Stimulated activated naive CD8-positive, alpha-beta T cell treated with anti-CD3 and anti-CD28 coated beads, Interleukin-15, Interleukin-2, amounts not matched to agents 100 ng/mL and 50 ng/mL, for 24 hours (primary cell): ENCODE data around the gene TTLL5.

Experiments
- H3K27ac Mint-ChIP-seq: one replicate; pipeline ENCODE4 v1.8.0; 2021; ENCODE audit warnings: mild to moderate bottlenecking, mixed read lengths
- H3K27me3 Mint-ChIP-seq: one replicate; pipeline ENCODE4 v1.8.0; 2021; ENCODE audit warnings: mixed read lengths
- H3K36me3 Mint-ChIP-seq: one replicate; pipeline ENCODE4 v1.8.0; 2021; ENCODE audit warnings: low read depth, mixed read lengths
- H3K4me1 Mint-ChIP-seq: one replicate; pipeline ENCODE4 v1.8.0; 2021; ENCODE audit warnings: low read depth, mixed read lengths
- H3K4me3 Mint-ChIP-seq: one replicate; pipeline ENCODE4 v1.8.0; 2021; ENCODE audit warnings: mild to moderate bottlenecking, mixed read lengths
- H3K9me3 Mint-ChIP-seq: one replicate; pipeline ENCODE4 v1.8.0; 2021; ENCODE audit warnings: mixed read lengths

TTLL5 gene

DNA sequence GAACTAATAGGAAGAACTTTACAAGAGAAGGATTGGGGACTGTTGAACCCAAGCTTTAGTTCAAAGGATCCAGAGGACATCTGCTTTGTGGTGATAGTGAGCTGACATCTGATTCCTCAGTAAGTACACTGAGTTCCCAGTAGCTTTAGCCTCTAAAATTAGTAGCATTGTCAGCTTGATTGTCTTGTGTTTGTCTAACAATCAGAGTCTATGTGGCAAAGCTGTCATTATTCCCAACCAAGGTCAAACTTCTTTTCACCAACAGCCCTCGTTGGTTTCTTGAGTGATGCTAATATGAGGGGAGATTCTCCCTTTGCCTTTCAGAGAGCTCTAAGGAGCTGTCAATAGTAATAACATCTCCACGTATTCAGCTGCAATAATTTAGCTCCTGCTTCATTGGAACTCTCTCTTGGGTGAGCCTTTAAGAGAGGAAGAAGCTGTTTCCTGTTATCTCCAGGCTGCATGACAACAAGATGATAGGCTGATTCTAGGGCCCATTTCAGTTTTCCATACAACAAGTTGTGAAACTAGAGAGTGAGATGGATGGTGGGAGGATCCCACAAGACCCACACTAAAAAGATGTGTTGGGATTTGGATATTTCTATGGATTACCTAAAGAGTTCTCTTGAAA lies 274.1 kb downstream of the TTLL5 start:
- peaks cover 3% of the 10 kb centered on the region for H3K36me3 Mint-ChIP-seq
- H3K9me3 Mint-ChIP-seq, result no peaks in the 10 kb centered on the region
- no peak overlapping the region for H3K4me3 Mint-ChIP-seq
- H3K27ac Mint-ChIP-seq, result no peak overlapping the region
- H3K4me1 Mint-ChIP-seq, result no peaks in the 10 kb centered on the region
- H3K27me3 Mint-ChIP-seq, result no peaks in the 10 kb centered on the region

DNA sequence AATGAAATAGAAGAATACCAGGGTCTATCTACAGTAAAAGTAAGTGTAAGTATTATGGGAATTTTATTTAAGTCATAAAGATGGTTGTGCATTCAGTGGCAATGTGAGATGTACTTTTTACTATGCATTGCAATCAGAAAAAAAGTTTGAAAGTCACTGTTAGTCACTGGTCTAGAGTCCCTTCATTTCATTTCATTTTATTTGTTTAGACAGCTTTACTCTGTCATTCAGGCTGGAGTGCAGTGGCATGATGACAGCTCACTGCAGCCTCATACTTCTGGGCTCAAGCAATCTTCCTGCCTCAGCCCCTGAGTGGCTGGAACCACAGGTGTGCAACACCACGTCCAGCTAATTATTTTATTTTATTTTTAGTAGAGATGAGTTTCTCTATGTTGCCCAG lies 278.2 kb downstream of the TTLL5 start:
- Mint-ChIP-seq H3K27ac (no peak overlapping the region), H3K4me1 (no peaks in the 10 kb centered on the region), H3K4me3 (no peak overlapping the region), H3K9me3 (no peaks in the 10 kb centered on the region), H3K36me3 (peaks cover 10% of the 10 kb centered on the region), H3K27me3 (no peaks in the 10 kb centered on the region)

DNA sequence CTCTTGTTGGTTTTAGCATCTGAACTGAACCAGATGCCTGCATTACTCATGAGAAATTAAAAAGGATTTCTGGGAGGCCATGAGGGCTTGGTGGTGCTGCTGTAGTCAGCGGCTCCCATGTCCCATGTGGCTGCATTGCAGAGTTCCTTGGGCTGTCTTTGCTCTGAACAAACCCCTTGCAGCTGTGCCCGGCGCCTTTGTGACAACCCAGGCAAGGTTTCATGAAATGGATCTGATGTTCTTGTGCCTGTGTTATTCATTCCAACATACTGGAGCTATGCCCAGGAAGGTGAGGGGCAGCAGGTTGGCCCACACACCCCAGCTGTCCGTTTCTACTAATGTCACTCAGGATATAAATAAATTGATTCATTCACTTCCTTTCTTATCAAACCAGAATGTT lies 280.0 kb downstream of the TTLL5 start:
- Mint-ChIP-seq H3K9me3 (no peaks in the 10 kb centered on the region), H3K4me3 (no peak overlapping the region), H3K36me3 (peaks cover 10% of the 10 kb centered on the region), H3K4me1 (no peaks in the 10 kb centered on the region), H3K27me3 (no peaks in the 10 kb centered on the region), H3K27ac (no peak overlapping the region)

DNA sequence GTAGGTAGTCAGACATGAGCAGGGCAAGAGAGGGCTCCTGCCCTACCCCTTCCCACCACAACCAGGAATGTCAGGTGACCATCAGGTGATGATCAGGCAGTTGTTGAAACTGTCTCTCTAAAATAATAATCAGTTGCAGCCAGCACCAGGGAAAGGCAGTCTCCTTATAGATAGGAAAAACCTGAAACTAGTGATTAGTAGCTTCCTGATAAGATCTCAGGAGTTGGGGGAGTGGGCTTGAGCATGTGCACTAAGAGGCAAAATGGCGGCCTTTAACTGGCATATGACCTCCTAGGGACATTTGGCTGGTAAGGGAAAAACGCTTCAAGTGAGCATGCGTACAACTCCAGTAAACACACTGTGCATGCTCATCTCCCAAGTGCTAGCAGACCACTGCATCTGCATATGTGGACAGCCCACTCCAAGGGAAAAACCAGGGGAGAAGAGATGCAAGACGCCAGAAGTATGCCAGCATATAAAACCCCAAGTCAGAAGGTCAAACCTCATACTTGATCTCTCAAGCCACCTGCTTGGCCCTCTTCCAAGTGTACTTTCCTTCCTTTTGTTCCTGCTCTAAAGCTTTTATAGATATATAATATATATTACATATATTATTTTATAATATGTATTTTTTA lies 283.7 kb downstream of the TTLL5 start:
- Mint-ChIP-seq H3K36me3 (peaks cover 7% of the 10 kb centered on the region), H3K27me3 (no peaks in the 10 kb centered on the region), H3K9me3 (no peaks in the 10 kb centered on the region), H3K27ac (no peak overlapping the region), H3K4me3 (no peak overlapping the region), H3K4me1 (no peaks in the 10 kb centered on the region)

DNA sequence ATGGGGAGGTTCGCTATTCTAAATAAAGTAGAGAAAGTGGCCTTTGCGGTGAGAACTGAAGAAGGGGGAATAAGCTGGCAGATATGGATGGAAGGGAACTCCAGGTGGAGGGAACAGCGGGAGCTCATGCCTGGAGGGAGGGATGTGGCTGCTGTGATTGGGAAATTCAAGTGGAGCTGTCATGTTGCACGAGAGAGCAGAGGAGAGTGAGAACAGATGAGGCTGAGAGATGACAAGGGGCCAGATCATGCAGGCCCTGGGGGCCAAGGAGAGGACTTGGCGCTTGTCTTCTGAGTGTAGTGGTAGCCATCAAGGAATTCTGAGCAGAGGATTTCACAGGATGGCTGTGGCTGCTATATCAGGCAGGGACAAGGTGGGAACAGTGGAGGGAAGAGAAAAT lies 285.7 kb downstream of the TTLL5 start:
- H3K36me3 Mint-ChIP-seq, result peaks cover 8% of the 10 kb centered on the region
- no peaks in the 10 kb centered on the region for H3K4me1 Mint-ChIP-seq
- peaks cover under 1% of the 10 kb centered on the region for H3K9me3 Mint-ChIP-seq
- H3K4me3 Mint-ChIP-seq, result no peak overlapping the region
- no peak overlapping the region for H3K27ac Mint-ChIP-seq
- no peaks in the 10 kb centered on the region for H3K27me3 Mint-ChIP-seq

DNA sequence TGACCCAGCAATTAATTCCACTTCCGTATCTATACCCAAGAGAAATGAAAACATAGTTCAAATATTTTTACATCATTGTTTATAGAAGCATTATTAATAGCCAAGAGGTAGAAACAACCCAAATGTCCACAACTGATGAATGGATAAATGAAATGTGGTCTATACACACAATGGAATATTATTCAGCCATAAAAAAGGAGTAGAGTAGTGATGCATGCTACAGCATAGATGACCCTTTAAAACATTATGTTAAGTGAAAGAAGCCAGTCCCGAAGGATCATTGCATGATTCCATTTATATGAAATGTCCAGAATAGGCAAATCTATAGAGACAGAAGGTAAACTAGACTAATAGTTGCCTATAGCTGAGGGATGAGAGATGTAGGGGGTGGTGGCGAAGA lies 291.4 kb downstream of the TTLL5 start:
- Mint-ChIP-seq H3K27me3 (no peaks in the 10 kb centered on the region), H3K27ac (no peak overlapping the region), H3K4me1 (no peaks in the 10 kb centered on the region), H3K4me3 (no peak overlapping the region), H3K9me3 (peaks cover 8% of the 10 kb centered on the region), H3K36me3 (peaks cover 10% of the 10 kb centered on the region)

DNA sequence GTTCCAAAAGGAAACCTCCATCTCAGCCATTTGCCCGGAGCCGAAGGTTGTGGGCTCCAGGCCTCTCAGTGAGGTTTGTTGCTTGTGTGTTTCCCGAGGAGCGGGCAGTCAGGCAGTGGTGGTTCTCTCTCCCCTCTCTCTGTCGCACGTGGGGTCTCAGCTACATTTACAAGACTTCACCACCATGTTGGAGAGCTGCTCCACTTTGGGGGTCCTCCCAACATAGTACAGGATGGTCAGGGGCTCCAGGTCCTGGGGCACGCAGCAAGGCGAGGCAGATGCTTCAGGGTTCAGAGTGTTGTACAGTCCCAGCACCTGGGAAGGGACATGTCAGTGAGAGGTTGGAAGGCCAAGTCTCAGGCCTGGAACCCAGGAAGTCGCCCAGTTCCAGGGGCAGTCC lies 298.0 kb downstream of the TTLL5 start:
- no peaks in the 10 kb centered on the region for H3K27me3 Mint-ChIP-seq
- no peak overlapping the region for H3K4me3 Mint-ChIP-seq
- no peak overlapping the region for H3K27ac Mint-ChIP-seq
- peaks cover 5% of the 10 kb centered on the region for H3K4me1 Mint-ChIP-seq
- H3K9me3 Mint-ChIP-seq, result no peaks in the 10 kb centered on the region
- no peaks in the 10 kb centered on the region for H3K36me3 Mint-ChIP-seq

DNA sequence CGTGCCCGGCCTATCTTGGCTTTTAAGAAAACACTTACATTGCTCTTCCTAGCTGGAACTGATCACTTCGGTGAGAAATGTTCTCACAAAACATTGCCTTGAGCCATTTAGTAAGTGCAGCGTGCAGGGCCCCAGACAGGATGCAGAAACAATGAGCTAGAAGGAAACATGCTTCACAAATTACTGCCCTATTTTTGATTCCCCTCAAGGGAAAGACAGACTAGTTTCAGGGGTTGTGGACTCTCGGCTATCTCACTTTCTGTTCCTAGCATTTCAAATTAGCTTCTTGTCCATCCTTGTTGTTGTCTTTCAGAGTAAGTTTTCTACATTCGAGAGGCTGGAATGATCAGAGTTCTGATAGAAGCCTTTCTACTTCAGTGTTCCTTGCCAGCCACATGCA lies 299.2 kb downstream of the TTLL5 start:
- H3K4me3 Mint-ChIP-seq, result no peak overlapping the region
- H3K4me1 Mint-ChIP-seq, result peaks cover 5% of the 10 kb centered on the region
- no peaks in the 10 kb centered on the region for H3K36me3 Mint-ChIP-seq
- H3K9me3 Mint-ChIP-seq, result no peaks in the 10 kb centered on the region
- H3K27ac Mint-ChIP-seq, result no peak overlapping the region
- no peaks in the 10 kb centered on the region for H3K27me3 Mint-ChIP-seq

DNA sequence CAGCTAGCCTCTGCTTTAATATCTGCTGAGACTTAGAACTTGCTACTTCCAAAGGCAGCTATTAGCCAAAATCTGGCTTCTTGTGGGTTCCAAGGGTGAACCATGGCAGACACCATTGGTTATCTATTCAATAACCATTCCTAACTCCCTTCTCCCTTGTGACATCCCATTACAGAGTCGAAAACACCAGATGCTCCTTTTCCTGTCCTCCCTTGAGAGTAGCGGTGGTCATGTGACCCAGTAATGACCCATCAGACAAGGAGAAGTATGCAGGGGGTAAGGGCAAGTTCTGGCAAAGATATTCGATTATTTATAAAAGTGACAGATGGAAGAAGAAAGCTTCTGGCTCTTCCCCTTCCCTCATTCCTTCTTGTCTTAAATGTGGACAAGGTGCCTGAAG lies 300.6 kb downstream of the TTLL5 start:
- Mint-ChIP-seq H3K4me3 (no peak overlapping the region), H3K27me3 (no peaks in the 10 kb centered on the region), H3K36me3 (peaks cover 13% of the 10 kb centered on the region), H3K27ac (no peak overlapping the region), H3K9me3 (no peaks in the 10 kb centered on the region), H3K4me1 (peaks cover 5% of the 10 kb centered on the region)

DNA sequence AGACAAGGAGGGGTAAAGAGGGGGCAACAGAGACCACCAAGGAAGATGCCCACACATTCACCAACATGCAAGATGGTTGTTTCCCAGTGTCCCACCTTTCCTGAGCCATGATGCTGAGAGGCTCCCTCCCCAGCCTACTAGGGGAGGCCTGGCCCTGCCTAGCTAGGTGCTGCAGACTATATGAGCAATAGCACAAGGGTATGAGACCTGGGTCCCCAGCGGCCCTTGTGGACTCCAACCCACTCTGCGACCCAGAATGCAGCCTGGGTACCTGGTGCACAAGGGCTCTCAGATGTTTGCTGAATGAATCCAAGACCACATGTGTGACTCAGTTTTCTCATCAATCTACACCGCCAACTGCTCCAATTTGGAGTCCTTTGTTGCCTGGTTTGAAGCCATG lies 306.8 kb downstream of the TTLL5 start:
- peaks cover 13% of the 10 kb centered on the region for H3K36me3 Mint-ChIP-seq
- H3K4me1 Mint-ChIP-seq, result no peaks in the 10 kb centered on the region
- no peak overlapping the region for H3K27ac Mint-ChIP-seq
- no peak overlapping the region for H3K4me3 Mint-ChIP-seq
- no peaks in the 10 kb centered on the region for H3K27me3 Mint-ChIP-seq
- H3K9me3 Mint-ChIP-seq, result no peaks in the 10 kb centered on the region

DNA sequence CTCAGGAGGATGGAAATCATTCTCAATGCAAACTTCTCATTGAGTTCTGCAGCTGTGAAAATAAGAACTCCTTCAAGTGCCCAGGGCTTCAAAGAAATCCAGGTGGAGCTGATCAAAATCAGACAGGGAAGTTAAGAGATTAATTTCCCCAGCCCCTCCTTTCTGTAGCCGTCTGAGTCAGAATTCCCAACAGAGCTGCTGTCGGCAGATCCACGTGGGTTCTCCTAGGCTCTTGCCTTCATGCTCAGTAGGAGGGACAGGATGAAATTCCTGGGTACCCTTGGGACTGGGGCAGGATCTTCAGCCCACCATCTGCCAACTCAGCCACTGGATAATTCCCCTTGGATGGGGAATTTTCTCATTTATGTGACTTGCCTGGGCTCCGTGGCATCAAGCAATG lies 307.4 kb downstream of the TTLL5 start:
- Mint-ChIP-seq H3K36me3 (peaks cover 13% of the 10 kb centered on the region), H3K4me1 (no peaks in the 10 kb centered on the region), H3K4me3 (no peak overlapping the region), H3K9me3 (no peaks in the 10 kb centered on the region), H3K27me3 (no peaks in the 10 kb centered on the region), H3K27ac (no peak overlapping the region)

DNA sequence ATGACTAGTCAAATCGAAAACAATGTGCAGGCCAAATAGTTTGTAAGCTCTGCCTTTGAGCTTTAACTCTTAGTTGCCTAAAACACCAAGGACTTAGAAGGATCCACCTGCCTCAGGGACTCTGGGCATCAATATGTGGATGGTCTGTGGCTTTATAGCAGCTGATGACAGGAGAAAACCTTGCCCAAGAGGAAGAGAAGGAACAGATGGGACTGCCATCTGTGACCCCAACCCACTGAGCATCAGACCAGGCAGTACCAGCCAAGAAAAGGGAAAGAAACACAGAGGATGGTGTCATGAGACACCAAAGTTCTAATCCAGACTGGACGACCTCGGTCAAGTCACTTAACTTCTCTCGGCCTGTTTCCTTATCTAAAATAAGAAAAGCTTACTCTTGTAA lies 308.1 kb downstream of the TTLL5 start:
- Mint-ChIP-seq H3K9me3 (no peaks in the 10 kb centered on the region), H3K27ac (no peak overlapping the region), H3K4me3 (no peak overlapping the region), H3K27me3 (no peaks in the 10 kb centered on the region), H3K4me1 (no peaks in the 10 kb centered on the region), H3K36me3 (peaks cover 13% of the 10 kb centered on the region)

DNA sequence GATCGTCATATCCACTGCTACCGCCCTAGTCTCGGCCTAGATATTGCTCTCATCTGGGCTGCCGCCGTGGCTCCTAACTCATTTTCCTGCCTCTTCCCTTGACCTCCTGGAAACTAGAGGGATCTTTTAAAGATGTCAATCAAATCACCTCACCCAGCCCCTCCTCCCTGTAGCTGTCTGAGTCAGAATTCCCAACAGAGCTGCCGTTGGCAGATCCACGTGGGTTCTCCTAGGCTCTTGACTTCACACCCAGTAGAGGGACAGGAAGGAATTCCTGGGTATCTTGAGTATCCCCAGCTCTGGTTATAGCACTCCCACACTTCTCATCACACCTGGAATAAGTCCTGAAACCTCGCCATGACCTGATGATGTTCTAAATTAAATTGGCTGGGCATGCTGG lies 308.8 kb downstream of the TTLL5 start:
- Mint-ChIP-seq H3K27ac (no peak overlapping the region), H3K27me3 (no peaks in the 10 kb centered on the region), H3K4me3 (no peak overlapping the region), H3K4me1 (no peaks in the 10 kb centered on the region), H3K9me3 (no peaks in the 10 kb centered on the region), H3K36me3 (peaks cover 13% of the 10 kb centered on the region)

DNA sequence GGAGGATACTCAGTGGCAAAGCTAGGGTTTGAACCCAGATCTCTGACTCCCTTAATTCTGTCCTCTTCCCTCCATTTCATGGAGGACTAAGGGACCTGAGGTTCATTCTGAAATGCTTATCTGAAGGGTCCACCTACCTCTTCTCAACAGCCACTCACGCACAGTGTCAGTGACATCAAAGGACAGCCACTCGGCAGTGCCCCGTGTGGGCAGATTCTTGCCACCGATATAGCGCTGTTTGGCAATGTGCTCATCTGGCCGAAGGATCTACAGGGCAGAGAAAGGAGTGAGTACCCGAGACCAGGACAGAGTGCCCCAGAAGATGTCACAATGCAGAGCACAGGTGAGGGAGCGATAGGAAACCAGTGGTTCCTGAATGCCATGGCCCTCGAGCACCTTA lies 309.9 kb downstream of the TTLL5 start:
- no peaks in the 10 kb centered on the region for H3K4me1 Mint-ChIP-seq
- no peaks in the 10 kb centered on the region for H3K27me3 Mint-ChIP-seq
- no peak overlapping the region for H3K27ac Mint-ChIP-seq
- H3K9me3 Mint-ChIP-seq, result no peaks in the 10 kb centered on the region
- no peak overlapping the region for H3K4me3 Mint-ChIP-seq
- peaks cover 6% of the 10 kb centered on the region for H3K36me3 Mint-ChIP-seq

DNA sequence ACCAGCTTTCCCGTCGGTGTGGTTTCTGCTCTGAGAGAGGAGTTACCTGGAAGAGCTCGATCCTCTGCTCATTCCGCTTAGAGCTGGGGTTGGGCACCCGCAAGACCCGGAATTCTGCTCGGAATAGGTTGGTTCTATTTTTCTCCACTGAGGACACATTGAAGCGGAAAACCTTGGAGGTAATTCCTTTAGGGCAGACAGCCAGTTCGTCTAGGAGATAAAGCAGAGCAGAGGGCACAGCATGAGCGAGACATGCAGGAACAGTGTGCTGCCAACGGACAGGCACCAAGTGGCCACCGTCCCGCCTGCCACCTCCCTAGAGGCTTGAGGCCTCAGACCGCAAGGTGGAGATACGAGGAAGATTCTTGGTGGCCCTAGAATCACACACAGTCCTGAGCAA lies 310.5 kb downstream of the TTLL5 start:
- peaks cover under 1% of the 10 kb centered on the region for H3K36me3 Mint-ChIP-seq
- no peaks in the 10 kb centered on the region for H3K27me3 Mint-ChIP-seq
- no peak overlapping the region for H3K4me3 Mint-ChIP-seq
- H3K9me3 Mint-ChIP-seq, result no peaks in the 10 kb centered on the region
- no peaks in the 10 kb centered on the region for H3K4me1 Mint-ChIP-seq
- H3K27ac Mint-ChIP-seq, result no peak overlapping the region

DNA sequence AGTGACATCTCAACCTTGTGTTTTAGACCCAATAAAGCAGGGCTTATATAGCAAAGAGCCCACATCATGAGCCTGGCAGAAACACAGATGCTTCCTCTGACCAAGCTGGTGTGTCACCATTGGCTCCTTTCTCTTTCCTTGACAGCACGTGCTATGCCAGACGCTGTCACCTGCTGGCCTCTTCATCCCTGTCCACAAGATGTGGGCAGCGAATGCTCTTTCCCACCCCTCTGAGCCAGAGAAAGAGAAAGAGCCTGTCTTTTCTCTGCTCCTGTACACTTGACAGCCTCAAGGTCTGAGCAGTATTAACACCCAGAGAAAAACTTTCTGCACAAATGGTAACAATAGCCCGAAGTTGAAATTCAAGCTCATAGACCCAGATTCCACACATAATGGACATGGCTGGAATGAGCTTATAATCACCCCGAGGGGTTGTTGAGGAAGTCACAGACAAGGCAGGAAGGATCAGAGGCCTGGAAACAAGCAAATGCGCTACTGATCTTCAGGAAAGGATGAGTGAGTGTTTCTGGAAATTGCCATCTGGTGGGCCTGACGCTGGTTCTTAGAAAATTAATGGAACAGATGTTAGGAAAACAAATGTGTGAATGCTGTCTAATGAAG lies 311.9 kb downstream of the TTLL5 start:
- Mint-ChIP-seq H3K36me3 (no peaks in the 10 kb centered on the region), H3K27ac (no peak overlapping the region)

More for the DNA sequence above, 311.9 kb downstream of the TTLL5 start:
- Mint-ChIP-seq H3K9me3 (no peaks in the 10 kb centered on the region), H3K27me3 (no peaks in the 10 kb centered on the region), H3K4me1 (no peaks in the 10 kb centered on the region), H3K4me3 (no peak overlapping the region)
